Prostate gland (tissue), 2 donors: Measurements from ENCODE around the gene CMTR2. TPM values are rescaled to one million over a fixed set of nuclear protein-coding genes. Genes with fewer than 3 reads are reported as not detected.

Experiments
- DNase-seq: peaks from one replicate; pipeline ENCODE4 v3.0.0-alpha.2; 2019; ENCODE audit warnings: low spot score
- H3K27ac ChIP-seq, 2 donors: fragments of 200-600 bp; sonication (generic); 2 replicates each; pipeline ENCODE4 v1.5.1; 2017 to 2019
- H3K27me3 ChIP-seq: fragments of 200-600 bp; sonication (generic); replicated peaks from 2 replicates; pipeline ENCODE4 v1.5.1; 2019; ENCODE audit not compliant: insufficient read depth
- H3K36me3 ChIP-seq, 2 donors: fragments of 200-600 bp; sonication (generic); 1 replicate in 1 of 2; 2 replicates in 1 of 2; pipeline versions ENCODE4 v1.5.1 to v1.8.1; 2017 to 2019
- H3K4me1 ChIP-seq: fragments of 200-600 bp; sonication (generic); replicated peaks from 2 replicates; pipeline ENCODE4 v1.5.1; 2019
- H3K4me3 ChIP-seq, 2 donors: fragments of 200-600 bp; sonication (generic); 2 replicates each; pipeline ENCODE4 v1.5.1; 2017 to 2019
- H3K9me3 ChIP-seq: fragments of 200-600 bp; sonication (generic); 2 replicates; pipeline ENCODE4 v1.5.1; 2017
- POLR2A ChIP-seq: fragments of 450-650 bp; IDR thresholded peaks from one replicate; pipeline ENCODE4 v1.6.1; 2016; ENCODE audit warnings: antibody characterized with exemption, mild to moderate bottlenecking
- POLR2AphosphoS5 ChIP-seq: sonication (generic); formaldehyde crosslinking; IDR thresholded peaks from one replicate; pipeline ENCODE4 v1.6.1; 2017; ENCODE audit warnings: antibody characterized with exemption
- WGBS: methylation state at CpG from one replicate; pipeline ENCODE4 v1.1.5; 2018; 5-methylcytosine and 5-hydroxymethylcytosine counted together
- intact Hi-C: fragments of 100-400 bp; cut with DNase I; formaldehyde crosslinking; loops from one replicate; pipeline ENCODE4 v1.14.2; 2022
- total RNA-seq, 2 donors: library from RNA; depleted of rRNA; stranded (reverse); fragments of >200 nt; gene quantifications; one replicate each; pipeline ENCODE4 v1.1.0, GENCODE V29; 2016
- TF ChIP-seq, protein P1 (sequence below), 4 experiments: fragments of 200-600 bp in 2 of 4; fragments of 450-650 bp in 2 of 4; sonication (generic) in 2 of 4; IDR thresholded peaks; 1 replicate in 3 of 4; 2 replicates in 1 of 4; pipeline ENCODE4 v1.5.1; 2016 to 2019; ENCODE audit warnings: antibody characterized with exemption in 4 of 4, mild to moderate bottlenecking in 2 of 4, moderate library complexity in 2 of 4

Gene CMTR2
- total RNA-seq, 2 donors from 2014 or later, result 16.6 to 26.2 TPM

DNA sequence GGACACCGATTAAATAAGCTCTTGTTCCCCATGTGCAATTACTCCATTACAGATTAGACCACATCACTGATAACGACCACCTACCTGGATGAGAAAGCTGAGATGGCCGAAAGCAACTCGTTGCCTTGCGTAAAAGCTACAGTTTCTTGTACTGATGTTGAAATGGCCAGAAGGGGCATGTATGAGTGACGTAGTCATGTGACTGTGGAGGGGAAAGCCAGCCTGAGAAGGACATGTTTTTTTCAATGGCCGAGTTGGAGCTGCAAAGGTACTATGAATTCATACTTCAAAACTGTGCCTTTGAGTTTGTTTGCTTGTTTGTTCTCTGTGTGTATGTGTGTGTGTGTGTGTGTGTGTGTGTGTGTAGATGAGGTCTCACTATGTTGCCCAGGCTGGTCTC, 41.7 kb downstream of the CMTR2 start:
- Histone ChIP-seq H3K27ac (no peak overlapping the region), H3K27me3 (no peaks in the 10 kb centered on the region), H3K4me1 (no peaks in the 10 kb centered on the region), H3K36me3 (no peaks in the 10 kb centered on the region), H3K9me3 (no peaks in the 10 kb centered on the region), H3K4me3 (no peak overlapping the region)
- 85% methylated on average over 7 of the region's 7 CpGs for WGBS
- DNase-seq, result no peak
- intact Hi-C loops, result no loop called here
- TF ChIP-seq POLR2A (no peak), POLR2AphosphoS5 (no peak)
- TF ChIP-seq, protein P1, sequence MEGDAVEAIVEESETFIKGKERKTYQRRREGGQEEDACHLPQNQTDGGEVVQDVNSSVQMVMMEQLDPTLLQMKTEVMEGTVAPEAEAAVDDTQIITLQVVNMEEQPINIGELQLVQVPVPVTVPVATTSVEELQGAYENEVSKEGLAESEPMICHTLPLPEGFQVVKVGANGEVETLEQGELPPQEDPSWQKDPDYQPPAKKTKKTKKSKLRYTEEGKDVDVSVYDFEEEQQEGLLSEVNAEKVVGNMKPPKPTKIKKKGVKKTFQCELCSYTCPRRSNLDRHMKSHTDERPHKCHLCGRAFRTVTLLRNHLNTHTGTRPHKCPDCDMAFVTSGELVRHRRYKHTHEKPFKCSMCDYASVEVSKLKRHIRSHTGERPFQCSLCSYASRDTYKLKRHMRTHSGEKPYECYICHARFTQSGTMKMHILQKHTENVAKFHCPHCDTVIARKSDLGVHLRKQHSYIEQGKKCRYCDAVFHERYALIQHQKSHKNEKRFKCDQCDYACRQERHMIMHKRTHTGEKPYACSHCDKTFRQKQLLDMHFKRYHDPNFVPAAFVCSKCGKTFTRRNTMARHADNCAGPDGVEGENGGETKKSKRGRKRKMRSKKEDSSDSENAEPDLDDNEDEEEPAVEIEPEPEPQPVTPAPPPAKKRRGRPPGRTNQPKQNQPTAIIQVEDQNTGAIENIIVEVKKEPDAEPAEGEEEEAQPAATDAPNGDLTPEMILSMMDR (IDR thresholded peaks at IDR 0.05), result no peak

DNA sequence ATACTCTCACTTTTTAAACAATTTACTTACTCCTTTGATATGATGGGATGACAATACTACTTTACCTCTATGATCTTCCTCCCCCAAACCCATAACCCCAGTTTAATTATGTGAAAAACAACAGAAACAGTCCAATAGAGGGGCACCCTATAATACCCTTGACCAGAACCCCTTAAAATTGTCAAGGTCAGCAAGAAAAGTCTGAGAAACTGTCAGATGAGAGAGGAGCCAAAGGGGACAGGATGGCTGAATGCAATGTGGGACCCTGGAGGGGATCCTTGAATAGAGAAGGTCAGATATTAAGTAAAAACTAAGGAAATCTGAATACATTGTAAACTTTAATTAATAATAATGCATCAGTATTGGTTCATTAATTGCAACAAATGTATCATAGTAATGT, 42.9 kb downstream of the CMTR2 start:
- no peaks in the 10 kb centered on the region for H3K4me1 ChIP-seq
- H3K4me3 ChIP-seq, result no peak overlapping the region
- no peaks in the 10 kb centered on the region for H3K36me3 ChIP-seq
- no peaks in the 10 kb centered on the region for H3K9me3 ChIP-seq
- H3K27me3 ChIP-seq, result no peaks in the 10 kb centered on the region
- no peak overlapping the region for H3K27ac ChIP-seq
- no peak for DNase-seq
- TF ChIP-seq POLR2A (no peak), POLR2AphosphoS5 (no peak)
- TF ChIP-seq, protein P1 (IDR thresholded peaks at IDR 0.05), result no peak
- intact Hi-C loops, result no loop called here

DNA sequence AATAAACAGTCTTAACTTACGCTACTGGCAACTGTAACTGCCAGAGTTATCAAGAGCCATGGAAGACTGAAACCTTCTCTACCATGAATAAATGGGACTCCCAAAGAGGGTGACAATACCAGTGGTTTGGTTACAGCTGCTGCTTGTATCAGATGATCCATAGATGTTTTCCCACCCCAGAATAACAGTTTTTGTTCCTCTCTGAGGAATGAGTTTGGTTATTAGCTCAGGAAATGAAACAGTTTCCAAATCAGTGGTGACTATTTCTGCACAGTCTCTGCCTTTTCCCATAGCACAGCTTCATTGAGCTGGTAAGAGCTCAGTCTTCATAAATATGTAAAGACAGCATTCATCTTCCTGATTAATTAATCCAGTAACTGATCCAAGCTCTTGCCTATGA, 44.7 kb downstream of the CMTR2 start:
- TF ChIP-seq POLR2A, result no peak
- H3K27ac ChIP-seq, result no peak overlapping the region
- no peak overlapping the region for H3K4me3 ChIP-seq
- no peaks in the 10 kb centered on the region for H3K27me3 ChIP-seq
- no peaks in the 10 kb centered on the region for H3K4me1 ChIP-seq
- no peaks in the 10 kb centered on the region for H3K9me3 ChIP-seq
- no peaks in the 10 kb centered on the region for H3K36me3 ChIP-seq
- WGBS, result 85% methylated on average over 1 of the region's 1 CpG
- intact Hi-C loops, result no loop called here
- DNase-seq, result no peak

DNA sequence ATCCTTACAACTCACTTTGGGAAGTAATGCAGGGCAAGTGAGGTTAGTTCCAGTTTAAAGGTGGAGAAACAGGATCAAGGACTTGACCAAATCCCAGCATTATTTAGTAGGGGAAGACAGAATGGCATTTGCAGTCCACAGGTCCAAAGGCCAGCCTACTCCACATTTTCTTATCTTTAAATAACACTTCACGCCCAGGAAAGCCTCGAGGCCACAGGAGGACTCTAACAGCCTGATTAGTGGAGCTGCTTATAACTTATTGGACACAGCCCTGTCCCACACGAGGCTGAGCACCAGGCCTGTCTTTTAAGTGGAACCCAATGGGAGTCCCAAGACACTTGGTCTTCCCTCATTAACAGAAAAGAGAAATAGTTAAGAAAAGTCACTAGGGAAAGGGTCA, 46.6 kb downstream of the CMTR2 start:
- Histone ChIP-seq H3K4me1 (no peaks in the 10 kb centered on the region), H3K9me3 (no peaks in the 10 kb centered on the region), H3K36me3 (no peaks in the 10 kb centered on the region), H3K27me3 (no peaks in the 10 kb centered on the region), H3K4me3 (no peak overlapping the region), H3K27ac (no peak overlapping the region)
- DNase-seq, result no peak
- 54% methylated on average over 3 of the region's 3 CpGs for WGBS
- TF ChIP-seq, protein P1 (IDR thresholded peaks at IDR 0.05), result no peak
- TF ChIP-seq POLR2AphosphoS5 (no peak), POLR2A (no peak)
- intact Hi-C loops, result no loop called here

DNA sequence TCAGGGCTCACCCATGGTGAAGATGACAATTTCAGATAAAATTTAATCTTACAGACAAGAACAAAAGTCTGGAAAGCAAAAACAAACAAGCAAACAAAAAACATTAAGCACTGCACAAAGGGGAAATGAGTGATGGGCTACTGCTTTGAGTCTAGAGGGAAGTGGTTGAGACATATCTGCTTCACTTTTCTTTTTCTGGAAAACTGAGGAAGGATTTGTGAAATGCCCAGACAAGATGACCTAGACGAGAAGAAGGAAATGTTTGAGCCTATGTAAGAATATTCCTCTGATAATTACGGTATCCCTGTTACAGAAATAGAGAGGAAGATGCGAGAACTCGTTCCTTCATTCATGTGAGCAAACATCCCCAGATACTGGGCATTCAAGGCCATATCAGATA, 47.2 kb downstream of the CMTR2 start:
- H3K27me3 ChIP-seq, result no peaks in the 10 kb centered on the region
- no peak for DNase-seq
- TF ChIP-seq POLR2AphosphoS5, result no peak
- no peaks in the 10 kb centered on the region for H3K9me3 ChIP-seq
- H3K27ac ChIP-seq, result no peak overlapping the region
- no peak overlapping the region for H3K4me3 ChIP-seq
- no peaks in the 10 kb centered on the region for H3K4me1 ChIP-seq
- 74% methylated on average over 4 of the region's 4 CpGs for WGBS
- intact Hi-C loops, result no loop called here
- H3K36me3 ChIP-seq, result no peaks in the 10 kb centered on the region

Other genes starting within 250 kb of the CMTR2 start
- 10 to 100 TPM in 1 of 2 donors, 1 to 10 TPM in 1; 1.5 to 12.5 TPM for gene HYDIN, start 58.7 kb downstream of the CMTR2 start, total RNA-seq
- 1 to 10 TPM; 2.4 to 6.9 TPM for gene CALB2, start 69.3 kb upstream of the CMTR2 start, total RNA-seq
- 1 to 10 TPM in 1 of 2 donors, not detected in 1; 3.9 TPM for gene TLE7, start 152.7 kb upstream of the CMTR2 start, total RNA-seq
- 1 to 10 TPM; 6.1 to 6.8 TPM for gene ZNF23, start 172.8 kb upstream of the CMTR2 start, total RNA-seq
- gene ZNF19, start 199.9 kb upstream of the CMTR2 start, total RNA-seq, result 10 to 100 TPM in 1 of 2 donors, 1 to 10 TPM in 1; 5.3 to 11.5 TPM
- gene CHST4, start 237.0 kb upstream of the CMTR2 start, total RNA-seq, result 1 to 10 TPM in 1 of 2 donors, under 1 TPM in 1; 0.18 to 1.2 TPM